Esophagus (tissue), 2 donors: ENCODE measurements around the gene NPY2R. TPM values are rescaled to one million over a fixed set of nuclear protein-coding genes. Genes with fewer than 3 reads are reported as not detected.

Experiments
- H3K27ac ChIP-seq, 2 donors: one replicate each; pipeline ENCODE4 v1.5.1; 2013; ENCODE audit warnings: low read depth in 2 of 2, mild to moderate bottlenecking in 2 of 2, inconsistent platforms in 1 of 2, low read length in 1 of 2, moderate library complexity in 1 of 2
- H3K27me3 ChIP-seq, 2 donors: one replicate each; pipeline ENCODE4 v1.6.1; 2013; ENCODE audit warnings: low read length in 2 of 2, control low read depth in 1 of 2, mild to moderate bottlenecking in 1 of 2; ENCODE audit not compliant: insufficient read depth in 2 of 2, control insufficient read depth in 1 of 2
- H3K36me3 ChIP-seq, 2 donors: one replicate each; pipeline ENCODE4 v1.6.1; 2013; ENCODE audit warnings: low read length in 1 of 2; ENCODE audit not compliant: control insufficient read depth in 2 of 2, insufficient read depth in 2 of 2
- H3K4me1 ChIP-seq, 2 donors: one replicate each; pipeline ENCODE4 v1.6.1; 2013; ENCODE audit warnings: low read length in 1 of 2; ENCODE audit not compliant: control insufficient read depth in 2 of 2, insufficient read depth in 2 of 2
- H3K4me3 ChIP-seq, 2 donors: one replicate each; pipeline ENCODE4 v1.5.1; 2013; ENCODE audit warnings: low read length in 2 of 2, mild to moderate bottlenecking in 2 of 2, low read depth in 1 of 2, moderate library complexity in 1 of 2
- H3K9me3 ChIP-seq, 2 donors: one replicate each; pipeline ENCODE4 v1.6.1; 2013; ENCODE audit warnings: mild to moderate bottlenecking in 2 of 2, low read depth in 1 of 2, low read length in 1 of 2, moderate library complexity in 1 of 2; ENCODE audit not compliant: control insufficient read depth in 2 of 2, insufficient read depth in 1 of 2
- WGBS, 2 donors: extraction: QIAGEN DNeasy Blood & Tissue Kit; methylation state at CpG; one replicate each; pipeline ENCODE4 v1.1.7; 2013; 5-methylcytosine and 5-hydroxymethylcytosine counted together
- polyA plus RNA-seq, 2 donors: library from polyadenylated mRNA; stranded (reverse); fragments of 200-250 nt; gene quantifications; one replicate each; pipeline ENCODE4 v1.2.3, GENCODE V29; 2013
- donor health status: healthy with polysubstance abuse.
- donor health status: Bipolar disorder and iron deficiency.

NPY2R gene
- not detected for polyA plus RNA-seq

- Histone ChIP-seq H3K27me3 (peaks cover 0 to 5% of the 10 kb centered on the region in 2 donors), H3K9me3 (peaks cover 2 to 4% of the 10 kb centered on the region in 2 donors), H3K27ac (no peak within 1 kb of the TSS), H3K4me1 (peaks cover 4 to 5% of the 10 kb centered on the region in 2 donors), H3K36me3 (no peaks in the 10 kb centered on the region), H3K4me3 (no peak within 1 kb of the TSS)
- 6 to 10% methylated on average over 55 of the region's 55 CpGs for WGBS, 2 donors
Observed at GRCh38 chr4:155208258-155209054, at the start of gene NPY2R. NPY2R (plus strand) TSS chr4:155208636; CDS start chr4:155213940, 5,304 bp downstream.

GRCh38 chr4:155161357-155161756 is 47.1 kb upstream of the NPY2R start:
- no peak overlapping the region for H3K4me3 ChIP-seq
- no peaks in the 10 kb centered on the region for H3K36me3 ChIP-seq
- no peak overlapping the region for H3K27ac ChIP-seq
- H3K9me3 ChIP-seq = no peaks in the 10 kb centered on the region
- 88 to 95% methylated on average over 3 of the region's 3 CpGs for WGBS, 2 donors
- H3K27me3 ChIP-seq = no peaks in the 10 kb centered on the region
- no peaks in the 10 kb centered on the region for H3K4me1 ChIP-seq

- Histone ChIP-seq H3K36me3 (no peaks in the 10 kb centered on the region), H3K9me3 (peaks cover 2% of the 10 kb centered on the region in 2 donors), H3K4me3 (no peak overlapping the region), H3K27ac (no peak overlapping the region), H3K4me1 (no peaks in the 10 kb centered on the region), H3K27me3 (no peaks in the 10 kb centered on the region)
- 50 to 65% methylated on average over 2 of the region's 2 CpGs for WGBS, 2 donors
Observed at GRCh38 chr4:155164718-155165117, 43.7 kb upstream of the NPY2R start.

- Histone ChIP-seq H3K4me1 (no peaks in the 10 kb centered on the region), H3K27ac (no peak overlapping the region), H3K4me3 (no peak overlapping the region), H3K9me3 (peaks cover 2 to 3% of the 10 kb centered on the region in 2 donors), H3K27me3 (no peaks in the 10 kb centered on the region), H3K36me3 (no peaks in the 10 kb centered on the region)
- 57 to 64% methylated on average over 4 of the region's 4 CpGs for WGBS, 2 donors
Observed at GRCh38 chr4:155170569-155170968, 37.9 kb upstream of the NPY2R start.

GRCh38 chr4:155173371-155173770 is 35.1 kb upstream of the NPY2R start:
- no peaks in the 10 kb centered on the region for H3K4me1 ChIP-seq
- 55 to 63% methylated on average over 4 of the region's 4 CpGs for WGBS, 2 donors
- H3K27me3 ChIP-seq = no peaks in the 10 kb centered on the region
- peaks cover 4 to 5% of the 10 kb centered on the region in 2 donors for H3K9me3 ChIP-seq
- no peaks in the 10 kb centered on the region for H3K36me3 ChIP-seq
- H3K4me3 ChIP-seq = no peak overlapping the region
- H3K27ac ChIP-seq = no peak overlapping the region

GRCh38 chr4:155174668-155175067 is 33.8 kb upstream of the NPY2R start:
- H3K27ac ChIP-seq = no peak overlapping the region
- H3K27me3 ChIP-seq = no peaks in the 10 kb centered on the region
- 90 to 93% methylated on average over 1 of the region's 1 CpG for WGBS, 2 donors
- no peaks in the 10 kb centered on the region for H3K4me1 ChIP-seq
- H3K36me3 ChIP-seq = no peaks in the 10 kb centered on the region
- H3K4me3 ChIP-seq = no peak overlapping the region
- peaks cover 2 to 3% of the 10 kb centered on the region in 2 donors for H3K9me3 ChIP-seq

- no peaks in the 10 kb centered on the region for H3K36me3 ChIP-seq
- H3K27me3 ChIP-seq = no peaks in the 10 kb centered on the region
- H3K9me3 ChIP-seq = peaks cover 2% of the 10 kb centered on the region in 2 donors
- H3K27ac ChIP-seq = no peak overlapping the region
- no peak overlapping the region for H3K4me3 ChIP-seq
- 40 to 49% methylated on average over 2 of the region's 2 CpGs for WGBS, 2 donors
- H3K4me1 ChIP-seq = no peaks in the 10 kb centered on the region
Observed at GRCh38 chr4:155179216-155179615, 29.2 kb upstream of the NPY2R start.

GRCh38 chr4:155186972-155187371 is 21.5 kb upstream of the NPY2R start:
- WGBS, 2 donors = 81 to 83% methylated on average over 2 of the region's 2 CpGs
- no peak overlapping the region for H3K27ac ChIP-seq
- no peaks in the 10 kb centered on the region for H3K4me1 ChIP-seq
- no peak overlapping the region for H3K4me3 ChIP-seq
- no peaks in the 10 kb centered on the region for H3K36me3 ChIP-seq
- H3K9me3 ChIP-seq = no peaks in the 10 kb centered on the region
- no peaks in the 10 kb centered on the region for H3K27me3 ChIP-seq

GRCh38 chr4:155187989-155188388 is 20.4 kb upstream of the NPY2R start:
- Histone ChIP-seq H3K27ac (no peak overlapping the region), H3K27me3 (no peaks in the 10 kb centered on the region), H3K9me3 (no peaks in the 10 kb centered on the region), H3K4me1 (no peaks in the 10 kb centered on the region), H3K36me3 (no peaks in the 10 kb centered on the region), H3K4me3 (no peak overlapping the region)
- 38 to 78% methylated on average over 1 of the region's 1 CpG for WGBS, 2 donors

- H3K4me1 ChIP-seq = no peaks in the 10 kb centered on the region
- H3K27me3 ChIP-seq = no peaks in the 10 kb centered on the region
- H3K27ac ChIP-seq = no peak overlapping the region
- no peaks in the 10 kb centered on the region for H3K9me3 ChIP-seq
- H3K36me3 ChIP-seq = no peaks in the 10 kb centered on the region
- no peak overlapping the region for H3K4me3 ChIP-seq
Observed at GRCh38 chr4:155190099-155190498, 18.3 kb upstream of the NPY2R start.
